H9 (cell line): ENCODE data around the gene GSG1L2. TPM values are rescaled to one million over a fixed set of nuclear protein-coding genes. Genes with fewer than 3 reads are reported as not detected.
A peak's percentile ranks its signal among the peaks of the same experiment; 100 is the strongest.

Experiments used
- DNase-seq: peaks from one replicate; pipeline ENCODE4 v3.0.0-alpha.2; 2017
- H2AFZ ChIP-seq: one replicate; pipeline ENCODE4 v1.6.1; 2013; ENCODE audit warnings: mild to moderate bottlenecking, low read length, control low read depth, moderate library complexity
- H2AK5ac ChIP-seq: 2 replicates; pipeline ENCODE4 v1.6.1; 2013; ENCODE audit warnings: low read length, control low read depth, mixed read lengths; ENCODE audit not compliant: insufficient read length
- H2BK120ac ChIP-seq: one replicate; pipeline ENCODE4 v1.6.1; 2013; ENCODE audit warnings: low read depth, mild to moderate bottlenecking, low read length, control low read depth, inconsistent platforms; ENCODE audit not compliant: poor library complexity, severe bottlenecking
- H2BK12ac ChIP-seq: 2 replicates; pipeline ENCODE4 v1.6.1; 2013; ENCODE audit warnings: low read length, control low read depth, mixed read lengths, low read depth; ENCODE audit not compliant: insufficient read length
- H2BK15ac ChIP-seq: 2 replicates; pipeline ENCODE4 v1.6.1; 2013; ENCODE audit warnings: low read depth, low read length, control low read depth
- H2BK20ac ChIP-seq: one replicate; pipeline ENCODE4 v1.6.1; 2013; ENCODE audit warnings: low read depth, mild to moderate bottlenecking, low read length, control low read depth, inconsistent platforms; ENCODE audit not compliant: poor library complexity, severe bottlenecking
- H2BK5ac ChIP-seq: 2 replicates; pipeline ENCODE4 v1.6.1; 2013; ENCODE audit warnings: low read length, control low read depth, mixed read lengths; ENCODE audit not compliant: insufficient read length
- H3K14ac ChIP-seq: 2 replicates; pipeline ENCODE4 v1.6.1; 2013; ENCODE audit warnings: low read length, control low read depth; ENCODE audit not compliant: insufficient read depth
- H3K18ac ChIP-seq: 2 replicates; pipeline ENCODE4 v1.6.1; 2013; ENCODE audit warnings: low read depth, mild to moderate bottlenecking, mixed read lengths, low read length, control low read depth; ENCODE audit not compliant: insufficient read length
- H3K23ac ChIP-seq: 2 replicates; pipeline ENCODE4 v1.6.1; 2013; ENCODE audit warnings: low read length, control low read depth, mixed read lengths, low read depth; ENCODE audit not compliant: insufficient read length
- H3K23me2 ChIP-seq: 2 replicates; pipeline ENCODE4 v1.6.1; 2013; ENCODE audit warnings: low read depth, mild to moderate bottlenecking, mixed read lengths, low read length, control low read depth; ENCODE audit not compliant: insufficient read length, poor library complexity, severe bottlenecking
- H3K27ac ChIP-seq: 2 replicates; pipeline ENCODE4 v1.5.1; 2013; ENCODE audit warnings: low read length, control low read depth, mixed read lengths, low read depth; ENCODE audit not compliant: insufficient read length
- H3K27me3 ChIP-seq: 2 replicates; pipeline ENCODE4 v1.6.1; 2013; ENCODE audit warnings: low read length, control low read depth, inconsistent platforms; ENCODE audit not compliant: insufficient read depth
- H3K4ac ChIP-seq: 2 replicates; pipeline ENCODE4 v1.6.1; 2013; ENCODE audit warnings: low read depth, mild to moderate bottlenecking, control low read depth, inconsistent platforms, low read length, moderate library complexity
- H3K4me1 ChIP-seq: 2 replicates; pipeline ENCODE4 v1.6.1; 2013; ENCODE audit warnings: low read length, control low read depth, inconsistent platforms; ENCODE audit not compliant: insufficient read depth
- H3K4me2 ChIP-seq: 2 replicates; pipeline ENCODE4 v1.6.1; 2013; ENCODE audit warnings: low read length, control low read depth, mixed read lengths; ENCODE audit not compliant: insufficient read length, insufficient read depth
- H3K56ac ChIP-seq: 2 replicates; pipeline ENCODE4 v1.6.1; 2013; ENCODE audit warnings: low read depth, mild to moderate bottlenecking, mixed read lengths, low read length, control low read depth; ENCODE audit not compliant: insufficient read length
- H3K79me1 ChIP-seq: 2 replicates; pipeline ENCODE4 v1.6.1; 2013; ENCODE audit warnings: low read depth, mild to moderate bottlenecking, moderate library complexity, low read length, control low read depth, inconsistent platforms; ENCODE audit not compliant: insufficient read depth, poor library complexity, severe bottlenecking
- H3K79me2 ChIP-seq: 2 replicates; pipeline ENCODE4 v1.6.1; 2013; ENCODE audit warnings: low read length, control low read depth, inconsistent platforms; ENCODE audit not compliant: insufficient read depth
- H3K9ac ChIP-seq: 2 replicates; pipeline ENCODE4 v1.6.1; 2013; ENCODE audit warnings: low read length, control low read depth, mixed read lengths; ENCODE audit not compliant: insufficient read length; ENCODE audit errors: extremely low read depth
- H3K9me3 ChIP-seq: one replicate; pipeline ENCODE4 v1.6.1; 2013; ENCODE audit warnings: low read depth, low read length, inconsistent platforms; ENCODE audit not compliant: control insufficient read depth
- H3T11ph ChIP-seq: one replicate; pipeline ENCODE4 v1.6.1; 2013; ENCODE audit warnings: mild to moderate bottlenecking, low read length, control low read depth, inconsistent platforms
- H4K20me1 ChIP-seq: one replicate; pipeline ENCODE4 v1.6.1; 2013; ENCODE audit not compliant: control insufficient read depth, insufficient read length, insufficient read depth
- H4K5ac ChIP-seq: 2 replicates; pipeline ENCODE4 v1.6.1; 2013; ENCODE audit warnings: low read depth, mild to moderate bottlenecking, mixed read lengths, low read length, control low read depth; ENCODE audit not compliant: insufficient read length
- H4K8ac ChIP-seq: replicated peaks from 2 replicates; pipeline ENCODE4 v1.6.1; 2013; ENCODE audit warnings: low read length, control low read depth, mixed read lengths, low read depth; ENCODE audit not compliant: insufficient read length
- H4K91ac ChIP-seq: 2 replicates; pipeline ENCODE4 v1.6.1; 2013; ENCODE audit warnings: low read depth, mild to moderate bottlenecking, moderate library complexity, mixed read lengths, low read length, control low read depth; ENCODE audit not compliant: insufficient read length
- H3K27ac Mint-ChIP-seq, 3 experiments: 2 replicates in 2 of 3; 3 replicates in 1 of 3; pipeline ENCODE4 v1.8.0; 2020 to 2021; ENCODE audit warnings: mixed read lengths in 3 of 3, mild to moderate bottlenecking in 1 of 3, moderate library complexity in 1 of 3
- H3K27me3 Mint-ChIP-seq: 2 replicates; pipeline ENCODE4 v1.8.0; 2021; ENCODE audit warnings: low read depth, mild to moderate bottlenecking, moderate library complexity, mixed read lengths
- H3K36me3 Mint-ChIP-seq, 3 experiments: 2 replicates in 2 of 3; 3 replicates in 1 of 3; pipeline ENCODE4 v1.8.0; 2020 to 2021; ENCODE audit warnings: low read depth in 3 of 3, mixed read lengths in 3 of 3; ENCODE audit not compliant: insufficient read depth in 1 of 3
- H3K4me1 Mint-ChIP-seq, 2 experiments: 2 replicates each; pipeline ENCODE4 v1.8.0; 2020; ENCODE audit warnings: mixed read lengths in 2 of 2
- H3K4me3 Mint-ChIP-seq, 2 experiments: 2 replicates in 1 of 2; 3 replicates in 1 of 2; pipeline ENCODE4 v1.8.0; 2020 to 2021; ENCODE audit warnings: mild to moderate bottlenecking in 2 of 2, mixed read lengths in 2 of 2, moderate library complexity in 1 of 2
- H3K9me3 Mint-ChIP-seq, 2 experiments: 2 replicates in 1 of 2; 3 replicates in 1 of 2; pipeline ENCODE4 v1.8.0; 2020; ENCODE audit warnings: mild to moderate bottlenecking in 2 of 2, mixed read lengths in 2 of 2, moderate library complexity in 1 of 2
- CTCF ChIP-seq: fragments of 200-600 bp; sonication (generic); conservative IDR thresholded peaks from 3 replicates; pipeline ENCODE4 v1.8.0; 2021; ENCODE audit warnings: antibody characterized with exemption, mild to moderate bottlenecking
- WGBS: extraction: QIAGEN DNeasy Blood & Tissue Kit; methylation state at CpG from one replicate; pipeline ENCODE4 v1.1.7; 2013; ENCODE audit warnings: missing lambda C conversion rate, low lambda C conversion rate, mixed read lengths; ENCODE audit not compliant: insufficient read length; ENCODE audit errors: extremely low coverage; 5-methylcytosine and 5-hydroxymethylcytosine counted together
- total RNA-seq: library from RNA; stranded (reverse); gene quantifications from 2 replicates; pipeline ENCODE4 v1.2.1, GENCODE V29; 2021

Gene GSG1L2
- total RNA-seq, 1 experiment from 2014 or later: not detected

GRCh38 chr17:9816472-9816871 is 5.4 kb downstream of the GSG1L2 start:
- no peak for TF ChIP-seq CTCF
- Histone ChIP-seq H4K5ac (no peak overlapping the region), H2BK15ac (no peak overlapping the region), H2BK12ac (no peak overlapping the region), H3K14ac (no peak overlapping the region), H3K23ac (no peak overlapping the region), H2AFZ (no peak overlapping the region), H3K27me3 (no peaks in the 10 kb centered on the region), H3K56ac (no peak overlapping the region), H2BK20ac (no peak overlapping the region), H3K27ac (no peak overlapping the region), H3K4me2 (no peak overlapping the region), H3K18ac (no peak overlapping the region), H4K91ac (no peak overlapping the region), H2AK5ac (no peak overlapping the region), H3T11ph (no peak overlapping the region), H2BK5ac (no peak overlapping the region), H3K23me2 (no peaks in the 10 kb centered on the region), H3K9me3 (no peaks in the 10 kb centered on the region), H4K8ac (no peak overlapping the region), H3K4me1 (peaks cover 3% of the 10 kb centered on the region; the same call in 1 of the 2 replicates), H2BK120ac (no peak overlapping the region), H3K4ac (no peak overlapping the region), H4K20me1 (no peaks in the 10 kb centered on the region), H3K79me2 (no peaks in the 10 kb centered on the region), H3K9ac (no peak overlapping the region), H3K79me1 (no peaks in the 10 kb centered on the region)
- Mint-ChIP-seq H3K9me3 (peaks cover 2 to 3% of the 10 kb centered on the region in 2 experiments; a peak in 3 of 5 replicates), H3K4me3 (peak overlapping the region in 1 of 2 experiments; percentile 7; a peak in 2 of 5 replicates), H3K4me1 (peaks cover 4 to 6% of the 10 kb centered on the region in 2 experiments; a peak in 3 of 4 replicates), H3K36me3 (no peaks in the 10 kb centered on the region; a peak in 1 of 7 replicates), H3K27me3 (peaks cover 2% of the 10 kb centered on the region; the same call in 1 of the 2 replicates), H3K27ac (peak overlapping the region in 1 of 3 experiments; percentile 81; a peak in 2 of 7 replicates)
- no CpG with 5 or more reads among the region's 10 CpGs for WGBS
- DNase-seq: no peak
